ENCODE data around the gene WDR11. TPM values are rescaled to one million over a fixed set of nuclear protein-coding genes. Genes with fewer than 3 reads are reported as not detected.

The WDR11 gene
- total RNA-seq, 4 donors from 2014 or later = 40.5 to 61.8 (median 57.7) TPM

DNA sequence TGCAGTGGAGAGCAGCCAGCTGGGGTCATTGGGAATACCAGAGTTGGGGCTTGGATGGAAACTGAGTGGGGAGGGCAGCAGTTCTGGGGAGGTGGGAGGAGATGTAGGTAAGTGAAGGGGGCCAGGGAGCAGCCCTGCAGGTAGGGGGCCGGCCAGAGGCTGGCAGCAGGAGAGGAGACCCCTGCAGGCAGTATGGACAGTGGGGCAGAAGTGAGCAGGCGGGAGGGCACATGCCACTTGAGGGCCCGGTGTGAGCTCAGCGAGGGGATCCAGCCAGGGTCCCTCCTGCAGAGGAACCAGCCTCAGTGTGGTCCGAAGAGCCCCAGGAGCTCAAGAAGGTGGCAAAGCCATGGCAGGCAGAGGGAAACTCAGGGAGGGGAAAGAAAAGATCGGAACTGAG, 75.4 kb downstream of the WDR11 start:
- TF ChIP-seq POLR2A (IDR thresholded peaks at IDR 0.05) = no peak
- TF ChIP-seq, protein P1, sequence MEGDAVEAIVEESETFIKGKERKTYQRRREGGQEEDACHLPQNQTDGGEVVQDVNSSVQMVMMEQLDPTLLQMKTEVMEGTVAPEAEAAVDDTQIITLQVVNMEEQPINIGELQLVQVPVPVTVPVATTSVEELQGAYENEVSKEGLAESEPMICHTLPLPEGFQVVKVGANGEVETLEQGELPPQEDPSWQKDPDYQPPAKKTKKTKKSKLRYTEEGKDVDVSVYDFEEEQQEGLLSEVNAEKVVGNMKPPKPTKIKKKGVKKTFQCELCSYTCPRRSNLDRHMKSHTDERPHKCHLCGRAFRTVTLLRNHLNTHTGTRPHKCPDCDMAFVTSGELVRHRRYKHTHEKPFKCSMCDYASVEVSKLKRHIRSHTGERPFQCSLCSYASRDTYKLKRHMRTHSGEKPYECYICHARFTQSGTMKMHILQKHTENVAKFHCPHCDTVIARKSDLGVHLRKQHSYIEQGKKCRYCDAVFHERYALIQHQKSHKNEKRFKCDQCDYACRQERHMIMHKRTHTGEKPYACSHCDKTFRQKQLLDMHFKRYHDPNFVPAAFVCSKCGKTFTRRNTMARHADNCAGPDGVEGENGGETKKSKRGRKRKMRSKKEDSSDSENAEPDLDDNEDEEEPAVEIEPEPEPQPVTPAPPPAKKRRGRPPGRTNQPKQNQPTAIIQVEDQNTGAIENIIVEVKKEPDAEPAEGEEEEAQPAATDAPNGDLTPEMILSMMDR (IDR thresholded peaks at IDR 0.05) = no peak
- no peak for TF ChIP-seq EP300 (IDR thresholded peaks at IDR 0.05)
- no peak for DNase-seq (ENCODE audit: low spot score in 2 of 2)
- Histone ChIP-seq H3K9me3 (no peaks in the 10 kb centered on the region), H3K4me3 (no peak overlapping the region), H3K27ac (no peak overlapping the region), H3K4me1 (no peaks in the 10 kb centered on the region), H3K27me3 (no peaks in the 10 kb centered on the region), H3K36me3 (no peaks in the 10 kb centered on the region)
- WGBS, 2 donors = 75 to 78% methylated on average over 6 of the region's 6 CpGs

DNA sequence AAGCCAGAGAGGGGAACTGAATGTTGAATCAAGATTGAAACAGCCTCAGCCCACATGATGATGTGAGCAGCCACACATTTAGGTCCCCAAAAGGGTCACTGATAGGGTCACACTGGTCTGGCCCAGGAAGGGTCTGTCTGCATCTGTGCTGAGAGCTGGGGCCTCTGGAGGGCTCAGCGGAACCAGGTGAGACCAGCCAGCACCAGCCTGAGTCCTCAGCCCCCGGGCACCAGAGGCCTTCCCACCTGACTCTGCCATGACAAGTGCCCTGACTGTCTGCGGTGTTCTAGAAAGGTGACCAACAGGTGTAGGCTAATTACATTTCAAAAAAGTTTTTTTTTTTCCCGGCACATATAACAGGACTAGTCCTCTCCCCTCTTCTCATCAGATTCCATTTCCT, 76.2 kb downstream of the WDR11 start:
- no peaks in the 10 kb centered on the region for H3K4me1 ChIP-seq
- no peaks in the 10 kb centered on the region for H3K27me3 ChIP-seq
- no peak for DNase-seq (ENCODE audit: low spot score in 2 of 2)
- H3K4me3 ChIP-seq = no peak overlapping the region
- H3K27ac ChIP-seq = no peak overlapping the region
- no peaks in the 10 kb centered on the region for H3K9me3 ChIP-seq
- 81 to 84% methylated on average over 4 of the region's 4 CpGs for WGBS, 2 donors
- TF ChIP-seq POLR2A (IDR thresholded peaks at IDR 0.05) (no peak), EP300 (IDR thresholded peaks at IDR 0.05) (no peak)
- TF ChIP-seq, protein P1 (IDR thresholded peaks at IDR 0.05) = no peak
- no peaks in the 10 kb centered on the region for H3K36me3 ChIP-seq

- no peaks in the 10 kb centered on the region for H3K36me3 ChIP-seq
- no peak for DNase-seq (ENCODE audit: low spot score in 2 of 2)
- H3K27me3 ChIP-seq = no peaks in the 10 kb centered on the region
- H3K27ac ChIP-seq = no peak overlapping the region
- no peak for TF ChIP-seq EP300 (IDR thresholded peaks at IDR 0.05)
- no peak for TF ChIP-seq POLR2A (IDR thresholded peaks at IDR 0.05)
- TF ChIP-seq, protein P1 (IDR thresholded peaks at IDR 0.05) = no peak
- 77 to 79% methylated on average over 7 of the region's 7 CpGs for WGBS, 2 donors
- no peak overlapping the region for H3K4me3 ChIP-seq
- H3K9me3 ChIP-seq = no peaks in the 10 kb centered on the region
- no peaks in the 10 kb centered on the region for H3K4me1 ChIP-seq
These were observed 78.0 kb downstream of the WDR11 start for GRCh38 chr10:120929166-120929565.

DNA sequence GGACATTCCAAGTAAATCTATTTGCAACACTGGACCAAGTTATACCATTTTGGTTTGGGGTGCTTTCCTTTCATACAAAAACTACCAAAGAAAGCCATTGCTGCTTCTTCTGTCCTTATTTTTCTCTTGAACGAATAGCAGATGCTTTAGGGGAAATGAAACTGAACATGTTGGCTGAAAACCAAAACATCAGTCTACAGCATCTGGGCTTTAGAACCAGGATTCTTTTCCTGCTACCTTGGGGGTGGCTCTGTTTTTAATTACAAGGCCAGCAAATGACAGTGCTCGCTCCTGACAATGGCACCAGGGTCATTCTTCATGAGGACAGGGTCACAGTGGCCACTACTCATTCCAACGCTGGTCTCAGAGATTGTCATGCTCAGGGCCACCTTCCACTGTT, 80.3 kb downstream of the WDR11 start:
- no peaks in the 10 kb centered on the region for H3K4me1 ChIP-seq
- no peak for TF ChIP-seq POLR2A (IDR thresholded peaks at IDR 0.05)
- TF ChIP-seq, protein P1 (IDR thresholded peaks at IDR 0.05) = no peak
- TF ChIP-seq EP300 (IDR thresholded peaks at IDR 0.05) = no peak
- no peak for DNase-seq (ENCODE audit: low spot score in 2 of 2)
- H3K36me3 ChIP-seq = no peaks in the 10 kb centered on the region
- H3K27me3 ChIP-seq = no peaks in the 10 kb centered on the region
- no peak overlapping the region for H3K27ac ChIP-seq
- H3K9me3 ChIP-seq = no peaks in the 10 kb centered on the region
- H3K4me3 ChIP-seq = no peak overlapping the region
- WGBS, 2 donors = 44 to 69% methylated on average over 3 of the region's 3 CpGs

- H3K27me3 ChIP-seq = no peaks in the 10 kb centered on the region
- no peak overlapping the region for H3K27ac ChIP-seq
- H3K4me3 ChIP-seq = no peak overlapping the region
- H3K4me1 ChIP-seq = no peaks in the 10 kb centered on the region
- no peaks in the 10 kb centered on the region for H3K9me3 ChIP-seq
- H3K36me3 ChIP-seq = no peaks in the 10 kb centered on the region
- no peak for TF ChIP-seq EP300 (IDR thresholded peaks at IDR 0.05)
- TF ChIP-seq POLR2A (IDR thresholded peaks at IDR 0.05) = no peak
- no peak for DNase-seq (ENCODE audit: low spot score in 2 of 2)
- WGBS, 2 donors = 51% methylated on average over 4 of the region's 4 CpGs
These were observed 80.8 kb downstream of the WDR11 start for GRCh38 chr10:120931999-120932398.

DNA sequence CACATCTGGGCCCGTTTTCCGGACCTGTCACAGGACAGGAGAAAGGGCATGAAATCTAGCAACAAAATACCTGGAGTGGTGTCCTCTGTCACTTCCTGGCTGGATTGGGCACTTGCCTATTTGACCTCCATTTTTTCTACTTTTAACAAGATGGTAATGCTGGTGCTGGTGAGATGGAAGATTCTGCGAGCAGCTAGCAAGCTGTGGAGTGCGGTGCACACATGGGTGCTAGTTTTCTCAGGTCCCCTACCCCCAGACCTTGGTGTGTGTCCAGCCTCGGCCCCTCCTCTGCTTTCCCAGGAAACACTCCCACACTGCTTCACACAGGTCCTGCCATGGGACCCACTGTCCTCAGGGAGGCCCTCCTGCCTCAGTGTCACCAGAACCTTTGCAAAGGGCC, 87.7 kb downstream of the WDR11 start:
- DNase-seq (ENCODE audit: low spot score in 2 of 2) = no peak
- TF ChIP-seq POLR2A (IDR thresholded peaks at IDR 0.05) (no peak), EP300 (IDR thresholded peaks at IDR 0.05) (no peak)
- TF ChIP-seq, protein P1 (IDR thresholded peaks at IDR 0.05) = no peak
- WGBS, 2 donors = 86 to 88% methylated on average over 5 of the region's 5 CpGs
- Histone ChIP-seq H3K27me3 (no peaks in the 10 kb centered on the region), H3K4me3 (no peak overlapping the region), H3K36me3 (no peaks in the 10 kb centered on the region), H3K27ac (no peak overlapping the region), H3K4me1 (peaks cover 0 to 9% (median 0%) of the 10 kb centered on the region in 4 donors), H3K9me3 (no peaks in the 10 kb centered on the region)

Measured in tibial nerve (tissue), 4 donors.